OCI-LY3 (cell line): Measurements from ENCODE around the gene CILP2.

Experiments
- H2AFZ ChIP-seq: fragments of 200-600, 300-600 bp; shearing (Covaris generic); 2 replicates; pipeline ENCODE4 v1.6.0; 2014; ENCODE audit warnings: antibody characterized with exemption, low read depth, low read length
- H3K27ac ChIP-seq: fragments of 200-600, 300-600 bp; sonication (generic); 2 replicates; pipeline ENCODE4 v1.5.1; 2014; ENCODE audit warnings: mild to moderate bottlenecking, low read length, moderate library complexity, mixed read lengths
- H3K27me3 ChIP-seq: fragments of 200-600, 300-600 bp; sonication (generic); 2 replicates; pipeline ENCODE4 v1.6.1; 2014; ENCODE audit warnings: low read depth, low read length, mixed read lengths
- H3K36me3 ChIP-seq: fragments of 200-600, 300-600 bp; sonication (generic); replicated peaks from 2 replicates; pipeline ENCODE3; 2014; ENCODE audit warnings: low read depth, low read length, mixed read lengths
- H3K4me1 ChIP-seq: fragments of 300-600, 200-600 bp; sonication (generic); 2 replicates; pipeline ENCODE4 v1.6.1; 2014; ENCODE audit warnings: low read length, mixed read lengths
- H3K4me2 ChIP-seq: fragments of 200-600, 300-600 bp; sonication (generic); 2 replicates; pipeline ENCODE4 v1.6.1; 2014; ENCODE audit warnings: low read length, mixed read lengths
- H3K4me3 ChIP-seq: fragments of 300-600, 200-600 bp; sonication (generic); 2 replicates; pipeline ENCODE4 v1.5.1; 2014; ENCODE audit warnings: antibody characterized with exemption, mild to moderate bottlenecking, low read length, moderate library complexity
- H3K79me2 ChIP-seq: fragments of 300-600, 200-600 bp; shearing (Covaris generic); 2 replicates; pipeline ENCODE4 v1.6.1; 2014; ENCODE audit warnings: mild to moderate bottlenecking, low read length, mixed read lengths
- H3K9ac ChIP-seq: fragments of 300-600, 200-600 bp; shearing (Covaris generic); 2 replicates; pipeline ENCODE4 v1.6.0; 2014; ENCODE audit warnings: mild to moderate bottlenecking, low read length, moderate library complexity
- H3K9me3 ChIP-seq: fragments of 200-600, 300-600 bp; shearing (Covaris generic); 2 replicates; pipeline ENCODE4 v1.6.1; 2014; ENCODE audit warnings: low read length, mixed read lengths; ENCODE audit not compliant: insufficient read depth
- H4K20me1 ChIP-seq: fragments of 200-600, 300-600 bp; sonication (generic); 2 replicates; pipeline ENCODE4 v1.6.1; 2016; ENCODE audit warnings: low read length, mixed read lengths; ENCODE audit not compliant: insufficient read depth
- CTCF ChIP-seq: fragments of 200-600, 300-600 bp; sonication (generic); IDR thresholded peaks from 2 replicates; pipeline ENCODE4 v1.5.1; 2014; ENCODE audit warnings: antibody characterized with exemption, low read length, low read depth
- EZH2phosphoT487 ChIP-seq: fragments of 200-600 bp; shearing (Covaris generic); IDR thresholded peaks from 2 replicates; pipeline ENCODE4 v1.6.1; 2018; ENCODE audit warnings: antibody characterized with exemption, mixed run types, low read depth

Gene CILP2

GRCh38 chr19:19561946-19562664 lies 24.0 kb downstream of the CILP2 start:
- Histone ChIP-seq H3K9ac (no peak overlapping the region), H3K4me1 (no peaks in the 10 kb centered on the region), H3K36me3 (no peaks in the 10 kb centered on the region), H3K9me3 (no peaks in the 10 kb centered on the region), H3K4me3 (no peak overlapping the region), H4K20me1 (no peaks in the 10 kb centered on the region), H3K79me2 (no peaks in the 10 kb centered on the region), H3K27me3 (no peaks in the 10 kb centered on the region), H3K27ac (no peak overlapping the region), H2AFZ (no peak overlapping the region), H3K4me2 (no peak overlapping the region)
- no peak for TF ChIP-seq EZH2phosphoT487
- no peak for TF ChIP-seq CTCF

GRCh38 chr19:19562665-19563347 lies 24.7 kb downstream of the CILP2 start:
- Histone ChIP-seq H3K27me3 (no peaks in the 10 kb centered on the region), H3K9me3 (no peaks in the 10 kb centered on the region), H2AFZ (no peak overlapping the region), H3K27ac (no peak overlapping the region), H3K4me1 (no peaks in the 10 kb centered on the region), H3K4me3 (no peak overlapping the region), H3K4me2 (no peak overlapping the region), H3K36me3 (no peaks in the 10 kb centered on the region), H3K9ac (no peak overlapping the region), H4K20me1 (no peaks in the 10 kb centered on the region), H3K79me2 (no peaks in the 10 kb centered on the region)
- TF ChIP-seq EZH2phosphoT487 (no peak), CTCF (peak; percentile 17; the same call in 1 of the 2 replicates)

GRCh38 chr19:19563348-19563848 lies 25.3 kb downstream of the CILP2 start:
- Histone ChIP-seq H3K4me3 (no peak overlapping the region), H4K20me1 (no peaks in the 10 kb centered on the region), H3K79me2 (no peaks in the 10 kb centered on the region), H3K27me3 (no peaks in the 10 kb centered on the region), H3K27ac (no peak overlapping the region), H2AFZ (no peak overlapping the region), H3K4me2 (no peak overlapping the region), H3K9me3 (no peaks in the 10 kb centered on the region), H3K9ac (no peak overlapping the region), H3K4me1 (no peaks in the 10 kb centered on the region), H3K36me3 (no peaks in the 10 kb centered on the region)
- no peak for TF ChIP-seq EZH2phosphoT487

- no peaks in the 10 kb centered on the region for H3K4me1 ChIP-seq
- no peak overlapping the region for H2AFZ ChIP-seq
- H4K20me1 ChIP-seq, result no peaks in the 10 kb centered on the region
- no peak overlapping the region for H3K4me3 ChIP-seq
- no peaks in the 10 kb centered on the region for H3K36me3 ChIP-seq
- no peaks in the 10 kb centered on the region for H3K9me3 ChIP-seq
- no peak overlapping the region for H3K9ac ChIP-seq
- H3K27me3 ChIP-seq, result no peaks in the 10 kb centered on the region
- no peak overlapping the region for H3K4me2 ChIP-seq
- no peak overlapping the region for H3K27ac ChIP-seq
- H3K79me2 ChIP-seq, result no peaks in the 10 kb centered on the region
- no peak for TF ChIP-seq EZH2phosphoT487
- no peak for TF ChIP-seq CTCF
These were observed 28.2 kb downstream of the CILP2 start for GRCh38 chr19:19566306-19566705.
